ENCODE results near the gene SNRPD1. TPM values are rescaled to one million over a fixed set of nuclear protein-coding genes. Genes with fewer than 3 reads are reported as not detected.

SNRPD1 gene
- total RNA-seq, 1 experiment from 2014 or later: 134 TPM

GRCh38 chr18:21672521-21673267, 60.6 kb downstream of the SNRPD1 start:
- Histone ChIP-seq H3K27ac (ENCODE audit: low read depth, low read length) (peak overlapping the region; percentile 73), H3K4me2 (ENCODE audit: low read length) (peak overlapping the region; percentile 69), H4K20me1 (ENCODE audit: insufficient read depth) (no peaks in the 10 kb centered on the region), H3K27me3 (ENCODE audit: insufficient read depth, low read length) (no peaks in the 10 kb centered on the region), H2AFZ (ENCODE audit: low read depth, low read length, poor library complexity, severe bottlenecking) (no peak overlapping the region), H3K9me3 (ENCODE audit: control insufficient read depth in 1 of 2, insufficient read depth in 1 of 2, low read depth in 1 of 2, low read length in 2 of 2) (no peaks in the 10 kb centered on the region), H3K36me3 (ENCODE audit: control insufficient read depth in 1 of 2, insufficient read depth in 2 of 2, low read length in 2 of 2) (peaks cover 0 to 4% of the 10 kb centered on the region in 2 experiments; a peak in 1 of 4 replicates), H3K79me2 (ENCODE audit: insufficient read depth, low read length) (no peaks in the 10 kb centered on the region), H3K4me3 (replicated peaks in 1 of 2; ENCODE audit: low read depth in 1 of 2, low read length in 2 of 2) (peak overlapping the region in 1 of 2 experiments; percentile 3; a peak in 1 of 4 replicates), H3K9me2 (ENCODE audit: insufficient read depth) (no peaks in the 10 kb centered on the region), H3K9ac (ENCODE audit: low read length) (peak overlapping the region; percentile 47), H3K4me1 (ENCODE audit: control insufficient read depth in 1 of 2, insufficient read depth in 2 of 2, low read length in 2 of 2) (peaks cover 72 to 90% of the 10 kb centered on the region in 2 experiments)
- ChIA-PET POLR2A (interaction anchor here (1.1 to 1.3 kb wide), 2 partner anchors 32 to 60 kb away, joined by 3 to 5 read pairs; partner anchors contain the start of gene ABHD3), CTCF (no interaction called here), RAD21 (ENCODE audit: low non-redundant PET in 1 of 2, low total read pairs in 2 of 2, uncharacterized antibody in 2 of 2, unreplicated experiment in 2 of 2) (interaction anchor here in 1 of 2 experiments (0.9 kb wide), 1 partner anchor 31 kb away, joined by 3 read pairs; no protein-coding TSS in a partner anchor)
- ATAC-seq (peak; percentile 87), DNase-seq (ENCODE audit: low read depth, low spot score) (peak; percentile 93)
- TF ChIP-seq SIN3A (IDR thresholded peaks at IDR 0.05; ENCODE audit: low read depth) (peak; percentile 72), YY1 (IDR thresholded peaks at IDR 0.05; ENCODE audit: extremely low read depth, insufficient replicate concordance, low read depth, low read length) (peak; percentile 53), JUND (IDR thresholded peaks at IDR 0.05) (peak; percentile 74), SP1 (IDR thresholded peaks at IDR 0.05; ENCODE audit: low read depth) (peak; percentile 73), TCF7L2 (IDR thresholded peaks at IDR 0.05; ENCODE audit: borderline replicate concordance, extremely low read depth, insufficient read depth, insufficient read length) (no peak), CBX3 (IDR thresholded peaks at IDR 0.05; ENCODE audit: low read depth) (peak; percentile 75), ZNF274 (IDR thresholded peaks at IDR 0.05; ENCODE audit: low read depth, low read length) (no peak), SRF (IDR thresholded peaks at IDR 0.05; ENCODE audit: low read depth) (peak; percentile 52; the same call in 1 of the 2 replicates), CTCF (IDR thresholded peaks at IDR 0.05 in 2 of 3, conservative IDR thresholded peaks at IDR 0.05 in 1 of 3; ENCODE audit: borderline replicate concordance in 1 of 3, insufficient read depth in 1 of 3, low read depth in 2 of 3, low read length in 2 of 3) (no peak; a peak in 2 of 6 replicates), RAD21 (IDR thresholded peaks at IDR 0.05; ENCODE audit: low read depth) (peak; percentile 48), FOSL1 (IDR thresholded peaks at IDR 0.05; ENCODE audit: low read depth) (peak; percentile 75), EZH2 (IDR thresholded peaks at IDR 0.05) (no peak), CEBPB (IDR thresholded peaks at IDR 0.05; ENCODE audit: low read depth) (peak; percentile 60), EGR1 (IDR thresholded peaks at IDR 0.05; ENCODE audit: low read depth) (no peak)
- TF ChIP-seq, protein P1, sequence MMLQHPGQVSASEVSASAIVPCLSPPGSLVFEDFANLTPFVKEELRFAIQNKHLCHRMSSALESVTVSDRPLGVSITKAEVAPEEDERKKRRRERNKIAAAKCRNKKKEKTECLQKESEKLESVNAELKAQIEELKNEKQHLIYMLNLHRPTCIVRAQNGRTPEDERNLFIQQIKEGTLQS (IDR thresholded peaks at IDR 0.05): no peak
- TF ChIP-seq, protein P2, sequence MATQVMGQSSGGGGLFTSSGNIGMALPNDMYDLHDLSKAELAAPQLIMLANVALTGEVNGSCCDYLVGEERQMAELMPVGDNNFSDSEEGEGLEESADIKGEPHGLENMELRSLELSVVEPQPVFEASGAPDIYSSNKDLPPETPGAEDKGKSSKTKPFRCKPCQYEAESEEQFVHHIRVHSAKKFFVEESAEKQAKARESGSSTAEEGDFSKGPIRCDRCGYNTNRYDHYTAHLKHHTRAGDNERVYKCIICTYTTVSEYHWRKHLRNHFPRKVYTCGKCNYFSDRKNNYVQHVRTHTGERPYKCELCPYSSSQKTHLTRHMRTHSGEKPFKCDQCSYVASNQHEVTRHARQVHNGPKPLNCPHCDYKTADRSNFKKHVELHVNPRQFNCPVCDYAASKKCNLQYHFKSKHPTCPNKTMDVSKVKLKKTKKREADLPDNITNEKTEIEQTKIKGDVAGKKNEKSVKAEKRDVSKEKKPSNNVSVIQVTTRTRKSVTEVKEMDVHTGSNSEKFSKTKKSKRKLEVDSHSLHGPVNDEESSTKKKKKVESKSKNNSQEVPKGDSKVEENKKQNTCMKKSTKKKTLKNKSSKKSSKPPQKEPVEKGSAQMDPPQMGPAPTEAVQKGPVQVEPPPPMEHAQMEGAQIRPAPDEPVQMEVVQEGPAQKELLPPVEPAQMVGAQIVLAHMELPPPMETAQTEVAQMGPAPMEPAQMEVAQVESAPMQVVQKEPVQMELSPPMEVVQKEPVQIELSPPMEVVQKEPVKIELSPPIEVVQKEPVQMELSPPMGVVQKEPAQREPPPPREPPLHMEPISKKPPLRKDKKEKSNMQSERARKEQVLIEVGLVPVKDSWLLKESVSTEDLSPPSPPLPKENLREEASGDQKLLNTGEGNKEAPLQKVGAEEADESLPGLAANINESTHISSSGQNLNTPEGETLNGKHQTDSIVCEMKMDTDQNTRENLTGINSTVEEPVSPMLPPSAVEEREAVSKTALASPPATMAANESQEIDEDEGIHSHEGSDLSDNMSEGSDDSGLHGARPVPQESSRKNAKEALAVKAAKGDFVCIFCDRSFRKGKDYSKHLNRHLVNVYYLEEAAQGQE (IDR thresholded peaks at IDR 0.05; ENCODE audit: low read depth): no peak
- TF ChIP-seq, protein P3, sequence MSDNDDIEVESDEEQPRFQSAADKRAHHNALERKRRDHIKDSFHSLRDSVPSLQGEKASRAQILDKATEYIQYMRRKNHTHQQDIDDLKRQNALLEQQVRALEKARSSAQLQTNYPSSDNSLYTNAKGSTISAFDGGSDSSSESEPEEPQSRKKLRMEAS (IDR thresholded peaks at IDR 0.05): peak; percentile 75
- TF ChIP-seq, protein P4, sequence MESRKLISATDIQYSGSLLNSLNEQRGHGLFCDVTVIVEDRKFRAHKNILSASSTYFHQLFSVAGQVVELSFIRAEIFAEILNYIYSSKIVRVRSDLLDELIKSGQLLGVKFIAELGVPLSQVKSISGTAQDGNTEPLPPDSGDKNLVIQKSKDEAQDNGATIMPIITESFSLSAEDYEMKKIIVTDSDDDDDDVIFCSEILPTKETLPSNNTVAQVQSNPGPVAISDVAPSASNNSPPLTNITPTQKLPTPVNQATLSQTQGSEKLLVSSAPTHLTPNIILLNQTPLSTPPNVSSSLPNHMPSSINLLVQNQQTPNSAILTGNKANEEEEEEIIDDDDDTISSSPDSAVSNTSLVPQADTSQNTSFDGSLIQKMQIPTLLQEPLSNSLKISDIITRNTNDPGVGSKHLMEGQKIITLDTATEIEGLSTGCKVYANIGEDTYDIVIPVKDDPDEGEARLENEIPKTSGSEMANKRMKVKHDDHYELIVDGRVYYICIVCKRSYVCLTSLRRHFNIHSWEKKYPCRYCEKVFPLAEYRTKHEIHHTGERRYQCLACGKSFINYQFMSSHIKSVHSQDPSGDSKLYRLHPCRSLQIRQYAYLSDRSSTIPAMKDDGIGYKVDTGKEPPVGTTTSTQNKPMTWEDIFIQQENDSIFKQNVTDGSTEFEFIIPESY (IDR thresholded peaks at IDR 0.05; ENCODE audit: extremely low read depth, insufficient replicate concordance, low read length): no peak
- no TSS peak for BruUV-seq (replicated peaks)
- intact Hi-C loops (cut with micrococcal nuclease): loop anchor here (2.0 kb wide), 1 partner anchor 32 kb away; the partner anchor contains the start of gene ABHD3

All from HCT116 (cell line).